ENCODE data around the gene FOXO6. TPM values are rescaled to one million over a fixed set of nuclear protein-coding genes. Genes with fewer than 3 reads are reported as not detected.

The FOXO6 gene
- polyA plus RNA-seq, 1 donor (not counting 4 experiments of a cell fraction or from before 2014, with no cell fraction given): not detected

GRCh38 chr1:41386196-41386663, 25.0 kb downstream of the FOXO6 start:
- H3K9me1 ChIP-seq (ENCODE audit: control insufficient read depth, extremely low read depth, insufficient read depth, low read length): peaks cover 2% of the 10 kb centered on the region
- H3K9me3 ChIP-seq (ENCODE audit: control insufficient read depth, low read depth, low read length): no peaks in the 10 kb centered on the region
- H4K20me1 ChIP-seq (ENCODE audit: control insufficient read depth, extremely low read depth, insufficient read depth, low read length): no peaks in the 10 kb centered on the region
- DNase-seq (ENCODE audit: low read depth, low spot score) (no peak), FAIRE-seq (no peak)
- H3K79me2 ChIP-seq (ENCODE audit: control insufficient read depth, insufficient read depth, low read length): no peaks in the 10 kb centered on the region
- H3K4me1 ChIP-seq (ENCODE audit: control insufficient read depth, extremely low read depth, insufficient read depth, low read length): peaks cover 2% of the 10 kb centered on the region
- no peak overlapping the region for H3K9ac ChIP-seq (ENCODE audit: control insufficient read depth, extremely low read depth, insufficient read depth, low read length)
- dilution Hi-C loops (cut with MboI; ENCODE audit: extremely low pct_ligation_motif_present, low sequenced_read_pairs): no loop called here
- TF ChIP-seq CTCF (optimal IDR thresholded peaks at IDR 0.05 in 1 of 3, IDR thresholded peaks at IDR 0.05 in 1 of 3, conservative IDR thresholded peaks at IDR 0.05 in 1 of 3; ENCODE audit: extremely low read depth in 1 of 3, insufficient read depth in 2 of 3, low read length in 3 of 3): no peak
- no peak for TF ChIP-seq EZH2 (IDR thresholded peaks at IDR 0.05; ENCODE audit: low read length)
- H3K27me3 ChIP-seq (ENCODE audit: control insufficient read depth, extremely low read depth, insufficient read depth, low read length): peaks cover 63% of the 10 kb centered on the region
- H3K4me2 ChIP-seq (ENCODE audit: control insufficient read depth, extremely low read depth, insufficient read depth, low read depth, low read length): no peak overlapping the region
- H3K27ac ChIP-seq (ENCODE audit: control insufficient read depth, insufficient read depth, low read length): no peak overlapping the region
- no peaks in the 10 kb centered on the region for H3K36me3 ChIP-seq (ENCODE audit: control insufficient read depth in 2 of 2, extremely low read depth in 1 of 2, insufficient read depth in 2 of 2, low read length in 2 of 2)
- no peak overlapping the region for H3K4me3 ChIP-seq (ENCODE audit: control insufficient read depth in 2 of 3, extremely low read depth in 1 of 3, insufficient read depth in 2 of 3, low read depth in 1 of 3, low read length in 3 of 3)
- no peak overlapping the region for H2AFZ ChIP-seq (ENCODE audit: control insufficient read depth, low read length)

DNA sequence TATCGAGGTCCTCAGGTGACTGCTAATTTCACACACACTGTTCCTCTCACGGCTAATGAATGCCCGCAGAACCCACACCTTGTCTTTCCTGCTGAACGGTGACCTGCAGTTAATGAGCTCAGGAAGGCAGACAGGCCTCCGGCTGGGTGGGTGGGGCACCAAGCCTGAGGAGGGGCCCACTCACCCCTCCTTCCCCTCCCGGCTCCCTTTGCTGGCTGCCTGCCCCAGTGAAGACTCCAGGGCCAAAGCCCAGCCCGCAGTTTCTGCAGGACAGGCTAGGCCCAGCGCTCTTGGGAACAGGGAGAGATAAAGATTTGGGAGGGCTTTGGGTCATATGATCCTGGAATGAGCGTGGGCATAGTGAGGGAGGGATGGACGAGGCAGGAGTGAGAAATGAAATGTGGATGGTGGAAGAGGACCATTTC, 26.4 kb downstream of the FOXO6 start:
- dilution Hi-C loops (cut with MboI; ENCODE audit: extremely low pct_ligation_motif_present, low sequenced_read_pairs): no loop called here

More for the DNA sequence above, 26.4 kb downstream of the FOXO6 start:
- no peak overlapping the region for H3K27ac ChIP-seq (ENCODE audit: control insufficient read depth, insufficient read depth, low read length)
- H2AFZ ChIP-seq (ENCODE audit: control insufficient read depth, low read length): no peak overlapping the region
- H3K27me3 ChIP-seq (ENCODE audit: control insufficient read depth, extremely low read depth, insufficient read depth, low read length): peaks cover 53% of the 10 kb centered on the region
- no peak overlapping the region for H3K4me3 ChIP-seq (ENCODE audit: control insufficient read depth in 2 of 3, extremely low read depth in 1 of 3, insufficient read depth in 2 of 3, low read depth in 1 of 3, low read length in 3 of 3)
- TF ChIP-seq CTCF (optimal IDR thresholded peaks at IDR 0.05 in 1 of 3, IDR thresholded peaks at IDR 0.05 in 1 of 3, conservative IDR thresholded peaks at IDR 0.05 in 1 of 3; ENCODE audit: extremely low read depth in 1 of 3, insufficient read depth in 2 of 3, low read length in 3 of 3) (no peak), EZH2 (IDR thresholded peaks at IDR 0.05; ENCODE audit: low read length) (no peak)
- H3K36me3 ChIP-seq (ENCODE audit: control insufficient read depth in 2 of 2, extremely low read depth in 1 of 2, insufficient read depth in 2 of 2, low read length in 2 of 2): no peaks in the 10 kb centered on the region
- H4K20me1 ChIP-seq (ENCODE audit: control insufficient read depth, extremely low read depth, insufficient read depth, low read length): no peaks in the 10 kb centered on the region
- H3K4me2 ChIP-seq (ENCODE audit: control insufficient read depth, extremely low read depth, insufficient read depth, low read depth, low read length): no peak overlapping the region
- no peak for DNase-seq (ENCODE audit: low read depth, low spot score)
- no peak for FAIRE-seq
- H3K79me2 ChIP-seq (ENCODE audit: control insufficient read depth, insufficient read depth, low read length): no peaks in the 10 kb centered on the region
- H3K9me1 ChIP-seq (ENCODE audit: control insufficient read depth, extremely low read depth, insufficient read depth, low read length): peaks cover 2% of the 10 kb centered on the region
- H3K9me3 ChIP-seq (ENCODE audit: control insufficient read depth, low read depth, low read length): no peaks in the 10 kb centered on the region
- H3K9ac ChIP-seq (ENCODE audit: control insufficient read depth, extremely low read depth, insufficient read depth, low read length): no peak overlapping the region
- peaks cover 2% of the 10 kb centered on the region for H3K4me1 ChIP-seq (ENCODE audit: control insufficient read depth, extremely low read depth, insufficient read depth, low read length)
